ENCODE results near the gene ARMC2.

- TF ChIP-seq, protein P1, sequence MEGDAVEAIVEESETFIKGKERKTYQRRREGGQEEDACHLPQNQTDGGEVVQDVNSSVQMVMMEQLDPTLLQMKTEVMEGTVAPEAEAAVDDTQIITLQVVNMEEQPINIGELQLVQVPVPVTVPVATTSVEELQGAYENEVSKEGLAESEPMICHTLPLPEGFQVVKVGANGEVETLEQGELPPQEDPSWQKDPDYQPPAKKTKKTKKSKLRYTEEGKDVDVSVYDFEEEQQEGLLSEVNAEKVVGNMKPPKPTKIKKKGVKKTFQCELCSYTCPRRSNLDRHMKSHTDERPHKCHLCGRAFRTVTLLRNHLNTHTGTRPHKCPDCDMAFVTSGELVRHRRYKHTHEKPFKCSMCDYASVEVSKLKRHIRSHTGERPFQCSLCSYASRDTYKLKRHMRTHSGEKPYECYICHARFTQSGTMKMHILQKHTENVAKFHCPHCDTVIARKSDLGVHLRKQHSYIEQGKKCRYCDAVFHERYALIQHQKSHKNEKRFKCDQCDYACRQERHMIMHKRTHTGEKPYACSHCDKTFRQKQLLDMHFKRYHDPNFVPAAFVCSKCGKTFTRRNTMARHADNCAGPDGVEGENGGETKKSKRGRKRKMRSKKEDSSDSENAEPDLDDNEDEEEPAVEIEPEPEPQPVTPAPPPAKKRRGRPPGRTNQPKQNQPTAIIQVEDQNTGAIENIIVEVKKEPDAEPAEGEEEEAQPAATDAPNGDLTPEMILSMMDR (IDR thresholded peaks at IDR 0.05) = no peak
- TF ChIP-seq GATA3 (IDR thresholded peaks at IDR 0.05; ENCODE audit: borderline replicate concordance) = no peak
- no peak for TF ChIP-seq POLR2A (IDR thresholded peaks at IDR 0.05; ENCODE audit: low read length)
- no peak for TF ChIP-seq RAD21 (conservative IDR thresholded peaks at IDR 0.05 in 1 of 2, IDR thresholded peaks at IDR 0.05 in 1 of 2)
These were observed 140.1 kb downstream of the ARMC2 start for GRCh38 chr6:108988296-108988695.
